ENCODE measurements around the gene TXNDC11.

The TXNDC11 gene

DNA sequence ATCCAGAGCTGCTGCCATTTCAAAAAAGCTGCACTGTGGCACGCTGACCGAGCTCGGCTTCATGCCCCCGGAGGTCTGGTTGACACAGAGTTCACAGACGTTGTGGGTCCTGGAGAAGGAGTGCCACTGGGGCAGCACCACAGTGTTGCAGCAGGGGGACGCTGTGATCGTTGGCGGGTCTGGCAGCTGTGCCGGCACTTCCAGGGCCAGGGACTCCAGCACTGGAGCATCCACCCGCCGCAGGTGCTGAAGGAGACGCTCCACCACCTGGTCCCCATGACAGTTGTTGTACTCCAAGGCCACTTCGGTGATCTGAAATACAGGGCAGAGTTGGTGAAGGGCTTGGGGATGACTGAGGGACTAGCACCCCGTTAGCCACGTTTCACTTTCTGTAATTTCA, 50.9 kb downstream of the TXNDC11 start:
- no peak for DNase-seq (ENCODE audit: low read depth in 3 of 3)

DNA sequence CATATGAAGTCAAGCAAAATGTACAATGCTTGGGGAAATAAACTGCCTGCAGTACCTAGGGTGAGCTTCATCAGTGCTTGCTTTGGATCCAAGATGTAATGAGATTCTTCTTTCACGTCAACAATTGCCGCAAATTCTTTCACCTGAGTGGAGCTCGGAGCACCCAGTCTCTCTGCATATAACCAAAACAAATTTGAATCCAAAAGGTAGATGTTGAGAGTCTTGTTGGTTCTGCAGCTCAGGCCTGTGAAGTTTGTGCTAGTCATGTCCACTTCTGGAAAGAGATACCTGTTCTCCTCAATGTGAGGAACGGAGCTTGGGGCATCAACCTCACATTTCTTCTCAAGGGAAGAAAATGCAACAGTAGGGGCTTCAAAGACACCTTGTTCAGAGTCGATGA, 51.4 kb downstream of the TXNDC11 start:
- DNase-seq (ENCODE audit: low read depth in 3 of 3): no peak

DNA sequence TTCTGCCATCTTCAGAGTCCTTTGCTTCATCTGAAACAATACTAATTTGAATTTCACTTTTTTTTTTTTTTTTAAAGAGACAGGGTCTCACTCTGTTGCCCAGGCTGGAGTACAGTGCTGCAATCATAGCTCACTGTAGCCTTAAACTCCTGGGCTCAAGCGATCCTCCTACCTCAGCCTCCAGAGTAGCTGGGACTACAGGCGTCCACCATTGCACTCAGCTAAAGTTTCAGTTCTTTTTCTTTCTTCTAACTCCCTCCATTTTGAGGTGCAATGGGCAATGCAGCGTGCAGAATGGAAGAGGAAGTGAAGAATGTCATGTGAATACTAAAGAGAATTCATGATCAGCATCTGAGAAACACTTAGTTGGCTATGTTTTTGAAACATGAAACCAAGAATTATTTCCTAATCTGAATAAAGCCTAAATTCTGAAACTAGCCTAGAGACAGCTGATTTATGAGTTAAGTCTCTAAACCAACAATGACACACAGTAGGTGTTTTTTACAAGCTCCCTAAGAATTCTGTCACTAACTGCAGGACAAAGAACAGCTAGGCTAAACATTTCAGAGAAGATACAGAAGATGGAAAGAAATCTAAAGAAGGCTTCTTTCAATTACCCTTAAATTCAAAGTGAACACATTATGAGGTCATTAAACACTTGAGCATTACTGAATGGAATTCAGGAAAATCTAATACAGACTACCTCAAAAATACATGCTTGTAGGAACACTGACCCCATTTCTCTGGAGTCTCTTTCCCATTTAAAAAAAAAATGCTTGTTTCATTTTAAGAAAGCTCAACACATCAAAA, 53.4 kb downstream of the TXNDC11 start:
- no peak for DNase-seq (ENCODE audit: low read depth in 3 of 3)

DNA sequence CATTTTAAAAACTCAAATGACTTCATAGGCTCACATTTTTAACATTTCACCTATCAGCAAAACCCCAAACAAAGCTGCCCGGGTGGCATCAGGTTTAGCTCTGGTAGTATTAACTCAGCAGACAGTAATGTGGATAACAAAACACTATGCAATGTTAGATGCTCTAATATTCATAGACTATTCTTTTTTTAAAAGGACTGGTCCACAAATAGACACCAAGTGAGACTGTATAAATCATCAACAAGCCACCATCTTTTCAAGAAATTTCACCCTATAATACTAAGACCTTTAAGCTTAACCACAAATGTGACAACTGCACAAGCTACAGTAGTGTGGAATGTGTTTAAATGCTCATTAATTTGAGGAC, 54.2 kb downstream of the TXNDC11 start:
- DNase-seq (ENCODE audit: low read depth in 3 of 3): no peak

DNA sequence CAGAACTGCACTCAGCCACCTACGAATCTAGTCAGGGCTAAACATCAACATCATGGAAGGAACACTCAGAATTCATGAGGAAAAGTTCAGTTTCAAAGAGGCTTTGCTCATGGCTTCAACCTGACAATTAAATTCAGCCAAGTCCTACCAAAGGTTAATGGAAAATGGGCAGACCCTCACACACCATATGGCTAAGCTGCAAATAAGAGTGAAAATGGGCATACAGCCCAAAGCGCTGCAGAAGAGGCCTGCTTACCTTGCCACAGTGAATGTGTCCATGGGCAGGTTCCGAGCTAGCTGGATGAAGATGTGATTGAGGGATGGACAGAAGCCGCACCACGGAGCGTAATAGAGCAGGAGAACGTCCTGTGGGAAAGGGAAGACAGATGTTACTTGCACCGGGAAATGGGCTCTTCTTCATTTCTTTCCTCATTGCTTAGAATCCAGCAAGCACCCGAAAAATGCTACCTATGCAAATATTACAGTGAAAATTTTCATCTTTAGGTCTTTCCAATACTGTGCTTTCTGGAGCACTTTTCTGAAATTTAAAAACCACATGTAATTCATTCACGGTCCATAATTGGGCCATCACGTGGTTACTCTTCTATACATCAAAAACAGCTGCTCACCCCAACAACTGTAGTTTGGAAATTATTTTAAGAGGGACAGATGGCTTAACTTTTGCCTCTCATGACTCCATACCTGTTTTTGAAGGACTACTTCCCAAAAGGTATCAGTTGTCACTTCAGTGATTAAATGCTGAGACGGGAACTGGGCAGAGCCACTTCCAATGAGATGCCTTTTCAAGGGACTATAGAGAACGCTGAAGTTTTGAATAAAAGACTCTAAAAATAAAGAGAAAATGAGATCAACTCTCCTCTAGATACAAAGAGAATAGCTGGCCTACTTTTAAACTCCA, 54.8 kb downstream of the TXNDC11 start:
- DNase-seq (ENCODE audit: low read depth in 3 of 3): no peak

DNA sequence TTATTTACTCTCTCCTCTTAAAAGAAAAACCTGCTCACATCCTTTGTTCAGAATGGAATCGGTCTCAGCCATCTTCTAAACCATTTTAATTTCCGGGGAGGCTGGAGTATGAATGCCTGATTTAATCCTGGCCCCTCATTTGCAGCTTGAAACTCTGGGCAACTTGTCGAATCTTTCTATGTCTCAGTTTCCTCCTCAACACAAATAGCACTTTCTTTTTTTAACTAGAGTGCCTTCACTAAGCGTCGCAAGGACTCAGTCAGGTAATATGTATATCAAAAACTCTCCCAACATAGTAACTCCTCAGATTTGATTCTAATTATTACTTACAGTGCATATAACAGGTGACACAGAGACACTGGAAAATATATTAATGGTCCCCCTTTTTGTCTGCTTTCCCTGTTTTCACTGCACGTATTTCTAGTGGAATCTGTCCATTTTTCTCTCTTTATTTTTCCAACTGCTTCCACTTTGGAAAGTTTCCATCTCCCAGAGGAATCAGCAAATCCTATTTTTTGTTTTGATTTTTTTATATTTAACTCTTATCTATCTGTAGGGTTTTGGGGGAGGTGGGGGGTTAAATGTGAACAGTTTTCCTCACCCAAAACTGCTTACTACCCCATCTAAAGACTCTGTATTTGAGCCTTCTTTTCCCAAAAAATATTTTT, 55.8 kb downstream of the TXNDC11 start:
- no peak for DNase-seq (ENCODE audit: low read depth in 3 of 3)

DNA sequence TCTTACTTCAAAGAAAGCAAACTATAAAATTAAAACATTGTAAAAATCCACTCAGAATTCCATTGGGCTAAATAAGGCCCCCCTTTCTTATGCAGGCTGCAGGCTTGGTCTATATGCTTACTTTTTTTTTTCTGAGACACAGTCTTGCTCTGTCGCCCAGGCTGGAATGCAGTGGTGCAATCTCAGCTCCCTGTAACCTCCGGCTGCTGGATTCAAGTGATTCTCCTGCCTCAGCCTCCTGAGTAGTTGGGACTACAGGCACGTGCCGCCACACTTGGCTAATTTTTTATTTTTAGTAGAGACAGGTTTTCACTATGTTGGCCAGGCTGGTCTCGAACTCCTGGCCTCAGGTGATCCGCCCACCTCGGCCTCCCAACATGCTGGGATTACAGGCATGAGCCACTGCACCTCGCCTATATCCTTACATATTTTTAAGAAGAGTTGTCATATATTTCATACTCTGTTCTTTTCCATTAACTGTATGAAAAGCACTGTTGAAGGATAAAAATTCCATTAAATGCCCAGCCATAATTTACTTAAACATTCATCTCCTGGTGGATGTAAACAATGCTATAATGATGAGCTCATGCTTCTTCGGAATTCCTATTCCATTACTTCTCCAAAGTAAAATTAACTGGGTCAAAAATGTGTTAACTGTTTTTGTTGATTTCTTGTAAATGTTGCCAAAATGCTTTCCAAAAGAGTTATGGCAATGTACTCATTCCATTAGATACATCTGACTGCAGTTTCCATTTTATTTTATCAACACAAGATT, 56.6 kb downstream of the TXNDC11 start:
- no peak for DNase-seq (ENCODE audit: low read depth in 3 of 3)

DNA sequence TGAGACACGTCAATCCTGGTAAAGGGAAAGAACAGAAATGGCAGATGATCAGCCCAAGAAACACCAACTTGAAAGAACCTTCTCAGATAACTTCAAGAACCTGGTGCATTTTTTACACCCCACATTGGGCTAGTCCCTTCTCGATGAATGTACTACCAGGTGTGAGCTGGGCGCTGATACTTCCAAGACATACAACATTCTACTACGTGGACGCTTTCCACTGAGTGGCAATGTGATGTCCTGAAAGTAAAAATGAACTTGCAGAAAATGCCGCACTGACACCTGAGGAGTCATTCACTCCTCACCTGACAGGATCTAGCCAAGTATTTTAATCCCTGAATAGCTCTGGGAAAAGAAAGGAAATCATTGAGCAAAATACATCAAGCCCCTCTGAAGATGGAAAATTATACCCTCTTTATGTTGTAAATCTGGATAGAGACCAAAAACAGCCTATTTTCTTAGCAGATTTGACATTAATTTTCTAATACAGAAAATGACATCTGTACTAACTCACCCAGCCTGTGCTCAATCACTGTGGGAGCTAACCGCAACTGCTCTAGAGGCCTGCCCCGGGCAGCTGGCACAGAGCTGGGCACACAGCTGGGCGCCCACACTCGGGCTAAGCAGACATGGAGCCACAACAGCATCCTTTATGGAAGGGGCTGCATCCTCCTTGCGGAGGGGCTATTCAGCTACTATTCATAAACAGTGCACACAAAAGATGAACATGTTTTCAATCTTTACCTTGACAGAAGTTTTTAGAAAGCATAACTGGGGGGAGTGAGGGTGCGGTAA, 58.2 kb downstream of the TXNDC11 start:
- DNase-seq (ENCODE audit: low read depth in 3 of 3): no peak

DNA sequence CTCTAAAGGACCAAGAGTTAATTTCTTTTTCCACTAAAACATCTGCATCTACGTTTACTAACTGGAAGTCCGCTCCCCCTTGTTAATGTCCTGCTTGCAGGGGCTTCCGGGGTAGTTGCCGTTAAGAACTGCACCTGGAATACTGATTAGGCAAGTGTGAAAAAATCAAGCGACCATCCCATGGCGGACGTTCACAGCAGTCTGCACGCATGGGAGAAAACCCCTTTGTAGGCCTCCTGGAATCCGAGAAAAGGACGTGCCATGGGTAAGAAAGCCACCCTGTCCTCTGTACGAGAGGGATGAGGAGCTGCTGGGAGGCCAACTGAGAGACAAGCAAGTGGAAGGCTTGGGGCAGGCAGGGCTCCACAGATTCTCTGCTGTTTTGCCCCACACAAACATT, 59.5 kb downstream of the TXNDC11 start:
- DNase-seq (ENCODE audit: low read depth in 3 of 3): no peak

DNA sequence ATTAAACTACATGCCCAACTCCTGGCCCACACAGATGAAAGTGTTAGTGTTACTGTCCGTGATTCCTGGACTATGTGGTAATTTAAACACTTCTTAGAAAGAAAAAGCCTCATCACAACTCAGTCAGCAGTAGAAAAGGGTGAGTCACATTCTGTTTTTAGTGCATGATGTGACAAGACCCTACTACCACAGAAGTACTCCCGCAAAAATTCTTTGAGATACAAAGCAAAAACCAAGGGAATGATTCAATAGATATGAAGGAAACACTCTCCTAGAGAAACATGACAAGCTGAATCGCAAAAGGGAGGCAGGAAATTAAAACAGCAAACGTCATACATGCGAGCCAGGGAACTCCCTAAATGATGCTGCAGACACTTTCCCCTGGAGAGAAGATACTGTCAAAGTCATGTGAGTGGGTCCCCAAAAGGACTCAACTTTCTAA, 60.0 kb downstream of the TXNDC11 start:
- no peak for DNase-seq (ENCODE audit: low read depth in 3 of 3)

DNA sequence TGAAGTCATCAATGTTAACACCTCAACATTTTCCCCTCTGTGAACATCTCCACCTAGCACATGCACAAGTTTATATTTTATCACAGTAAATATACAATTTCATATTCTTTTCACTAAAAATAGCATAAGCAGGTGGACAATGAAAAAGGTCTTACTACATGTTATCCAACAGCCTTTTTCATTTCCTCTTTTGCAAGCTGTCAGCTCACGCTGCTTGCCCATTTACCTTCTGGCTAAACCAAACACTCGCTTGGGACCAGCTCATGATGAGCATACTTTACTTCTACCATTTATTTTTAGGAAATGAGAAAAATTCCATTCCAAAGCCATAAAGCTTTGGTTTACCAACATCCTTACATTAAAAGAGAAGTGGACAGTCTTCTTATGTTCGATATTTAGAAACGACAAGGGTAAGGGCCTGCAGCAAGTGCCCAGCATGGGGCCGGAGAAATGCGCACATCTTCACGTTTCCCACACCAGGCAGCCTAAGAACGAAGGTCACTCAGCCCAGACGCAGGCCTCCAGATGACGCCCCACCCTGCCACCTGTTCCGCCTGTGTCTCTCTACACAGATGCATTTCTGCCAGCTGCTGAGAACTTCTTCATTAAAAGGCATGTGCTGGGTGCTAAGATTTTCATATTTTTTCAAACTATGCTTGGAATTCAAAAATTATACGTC, 60.5 kb downstream of the TXNDC11 start:
- DNase-seq (ENCODE audit: low read depth in 3 of 3): no peak

DNA sequence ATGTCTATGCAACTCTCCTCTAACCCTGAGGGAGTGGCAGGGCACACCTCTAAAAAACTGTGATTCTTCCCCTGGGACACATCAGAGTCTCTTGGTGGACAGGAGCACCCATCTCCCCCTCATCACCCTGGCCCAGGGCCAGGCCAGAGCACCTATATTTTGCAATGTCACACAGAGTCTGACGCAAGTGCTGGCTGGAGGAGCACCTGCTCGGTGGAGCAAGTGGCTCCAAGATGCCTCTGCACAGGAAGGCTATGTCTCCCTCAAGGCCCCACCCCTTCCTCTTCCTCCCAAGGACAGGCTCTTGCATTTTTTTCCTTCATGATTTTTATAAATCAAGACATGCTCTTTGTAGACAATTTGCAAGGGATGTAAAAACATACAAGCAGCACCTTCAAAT, 61.1 kb downstream of the TXNDC11 start:
- DNase-seq (ENCODE audit: low read depth in 3 of 3): no peak

DNA sequence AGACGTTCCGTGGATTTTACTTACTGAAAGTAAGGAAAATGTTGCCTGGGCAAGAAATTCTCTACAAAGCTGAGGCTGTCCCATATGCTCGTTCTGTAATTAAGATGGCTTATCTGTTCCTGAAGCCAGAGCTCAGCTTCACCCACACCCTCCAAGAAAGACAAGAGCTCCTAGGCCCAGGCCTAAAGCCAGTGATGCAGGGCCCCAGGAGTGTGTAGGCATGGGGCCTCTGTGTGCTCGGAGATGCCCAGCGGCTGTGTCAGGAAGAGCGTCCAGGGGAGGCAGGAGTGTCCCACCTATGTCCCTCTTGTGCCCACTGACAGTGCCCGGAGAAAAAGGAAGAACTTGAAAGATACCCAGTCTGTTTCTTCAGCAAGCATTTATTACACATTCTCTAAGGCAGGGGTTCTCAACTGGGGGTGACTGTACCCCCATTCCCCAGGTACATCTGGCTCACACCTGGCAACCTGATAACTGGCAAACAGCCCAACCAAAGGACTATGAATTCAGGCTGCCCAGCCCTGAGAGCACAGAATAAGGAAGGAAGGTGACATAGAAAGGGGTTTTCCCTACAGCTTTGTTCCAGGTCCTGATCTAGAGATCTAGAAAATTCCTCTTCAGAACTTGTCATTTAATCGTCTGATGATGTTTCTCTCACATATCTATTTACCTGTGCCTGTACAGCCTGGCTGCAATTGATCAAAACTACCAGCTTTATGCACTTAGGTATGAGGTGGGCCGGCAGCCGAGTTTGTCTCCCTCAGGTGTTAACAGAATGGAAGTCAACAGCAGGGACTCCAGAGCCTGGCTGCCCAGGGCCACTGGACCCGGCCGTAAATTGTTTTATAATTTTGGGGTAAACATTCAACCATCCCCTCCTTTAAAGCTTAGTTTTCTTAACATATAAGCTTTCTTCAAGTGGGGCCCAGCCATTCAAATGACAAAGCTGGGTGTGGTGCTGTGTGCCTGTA, 62.4 kb downstream of the TXNDC11 start:
- DNase-seq (ENCODE audit: low read depth in 3 of 3): no peak

DNA sequence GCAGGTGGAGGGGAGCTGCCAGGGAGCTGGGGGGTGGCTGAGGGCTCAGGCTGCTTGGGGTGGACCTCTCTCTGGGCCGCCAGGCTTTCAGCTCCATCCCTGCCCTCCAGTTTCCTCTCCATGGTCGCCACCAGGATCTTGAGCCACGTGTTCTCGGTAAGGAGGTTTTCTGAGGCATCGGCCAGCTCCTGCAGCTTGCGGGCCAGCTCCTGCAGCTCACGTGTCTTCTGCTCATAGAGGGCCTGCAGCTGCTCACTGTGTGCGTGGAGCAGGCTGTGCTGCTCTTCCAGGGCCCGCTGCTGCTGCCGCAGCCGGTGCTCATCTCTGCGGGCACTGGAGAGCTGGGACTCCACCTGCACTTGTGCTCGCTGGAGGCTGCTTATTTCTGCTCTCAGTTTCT, 63.4 kb downstream of the TXNDC11 start:
- no peak for DNase-seq (ENCODE audit: low read depth in 3 of 3)

DNA sequence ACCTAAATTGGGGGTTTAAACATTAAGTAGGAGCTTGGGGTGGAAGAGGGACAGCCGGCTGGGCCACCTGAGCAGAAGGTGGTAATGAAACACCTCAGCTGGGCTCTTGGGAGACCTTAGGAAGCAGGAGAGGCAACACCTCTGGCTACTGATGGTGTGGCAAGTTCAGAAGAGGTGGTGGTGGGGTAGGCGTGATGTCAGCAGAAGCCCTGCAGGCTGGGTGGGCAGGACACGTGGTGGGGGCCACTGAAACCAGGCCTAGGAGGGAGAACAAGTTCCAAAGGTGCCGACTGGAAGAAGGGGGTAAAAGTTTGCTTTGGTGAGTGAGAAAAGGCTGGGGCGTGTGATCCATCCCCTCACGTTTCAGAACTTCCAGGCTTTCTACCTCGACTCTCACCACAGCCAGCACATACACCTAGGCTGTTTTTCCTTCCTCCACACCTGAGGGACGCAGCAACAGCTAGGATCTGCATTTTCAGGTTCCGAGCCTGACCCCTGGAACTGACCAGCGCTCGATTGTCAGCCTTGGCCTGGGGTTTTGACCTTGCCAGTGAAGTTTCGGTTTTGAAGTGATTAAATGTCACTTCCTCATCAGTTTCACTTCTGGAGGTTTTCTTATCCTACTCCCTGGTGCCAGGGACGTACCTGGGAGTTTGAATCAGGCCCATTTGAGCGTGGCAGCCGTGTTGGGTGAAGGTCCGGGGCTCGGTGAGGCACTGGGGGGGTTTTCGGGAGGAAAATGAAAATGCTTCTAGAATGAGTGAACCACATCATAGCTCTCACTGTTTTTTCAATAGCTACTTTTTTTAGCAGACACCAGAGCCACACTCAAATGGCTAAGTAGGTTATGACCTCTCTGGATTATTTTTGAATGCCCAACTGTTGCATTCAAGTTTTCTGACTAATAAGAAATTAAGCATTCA, 64.4 kb downstream of the TXNDC11 start:
- DNase-seq (ENCODE audit: low read depth in 3 of 3): no peak

DNA sequence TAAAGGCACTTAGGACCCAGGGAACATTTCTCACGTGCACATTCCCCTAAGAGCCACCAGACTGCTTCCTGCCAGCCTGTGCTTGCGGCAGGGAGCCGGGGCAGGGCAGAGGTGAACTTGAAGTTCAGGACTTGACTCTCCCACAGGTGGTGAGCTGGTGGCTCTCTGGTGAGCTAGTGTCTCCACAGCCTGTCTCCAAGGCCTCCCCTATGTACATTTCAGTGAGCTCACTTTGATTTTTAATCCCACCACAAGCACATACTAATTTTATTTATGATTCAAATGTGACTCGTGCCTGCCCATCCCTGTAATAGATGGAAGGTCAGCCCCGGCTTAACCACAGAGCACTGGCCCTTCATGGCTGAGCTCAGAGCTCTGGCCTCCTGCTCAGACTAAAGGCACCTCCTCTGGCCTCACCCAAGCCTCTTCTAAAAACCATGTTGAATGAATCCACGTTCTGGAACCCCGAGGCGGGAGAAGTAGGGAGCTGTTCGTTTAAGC, 65.2 kb downstream of the TXNDC11 start:
- no peak for DNase-seq (ENCODE audit: low read depth in 3 of 3)

DNA sequence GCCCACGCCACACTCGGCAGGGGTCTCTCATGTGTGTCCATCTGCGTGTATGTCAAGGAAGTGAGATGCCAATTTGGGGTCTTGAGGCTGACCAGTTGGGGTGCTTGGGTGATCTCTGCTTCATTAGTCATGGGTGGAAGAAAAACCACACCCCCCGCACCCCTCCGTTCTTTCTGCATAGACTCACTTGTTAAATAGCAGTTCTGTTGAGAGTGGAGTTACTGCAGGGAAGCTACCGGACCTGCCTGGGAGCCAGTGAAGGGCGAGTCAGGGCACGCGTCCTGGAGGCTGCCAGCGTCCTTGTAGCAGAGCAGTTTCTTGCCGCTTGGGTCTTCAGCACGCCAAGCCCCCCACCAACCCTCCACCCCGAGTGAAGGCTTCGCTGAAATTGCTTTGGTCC, 65.9 kb downstream of the TXNDC11 start:
- DNase-seq (ENCODE audit: low read depth in 3 of 3): no peak

All from stimulated activated CD4-positive, alpha-beta T cell treated with anti-CD3 and anti-CD28 coated beads, TNF-alpha, amount 100 ng/mL, for 24 hours (primary cell).